ENCODE results near the gene TOMM7.
"Not testable (repeated sequence)": the region's sequence is repeated elsewhere in the genome, so short reads cannot be mapped to it uniquely, and the experiment has no call there.

Gene TOMM7

GRCh38 chr7:22842973-22843372 is 20.3 kb upstream of the TOMM7 start:
- Histone ChIP-seq H3K9ac (no peak overlapping the region), H3K36me3 (no peaks in the 10 kb centered on the region), H3K27ac (no peak overlapping the region), H3K4me1 (peaks cover 9% of the 10 kb centered on the region), H4K20me1 (no peaks in the 10 kb centered on the region), H3K27me3 (no peaks in the 10 kb centered on the region), H3K4me2 (no peak overlapping the region), H3K4me3 (no peak overlapping the region), H3K9me3 (no peaks in the 10 kb centered on the region)
- TF ChIP-seq Cebpa-rat (IDR thresholded peaks at IDR 0.05): no peak

- peaks cover 9% of the 10 kb centered on the region for H3K4me1 ChIP-seq
- peak overlapping the region; percentile 45 for H3K4me2 ChIP-seq
- no peak for TF ChIP-seq Cebpa-rat (IDR thresholded peaks at IDR 0.05)
- peak overlapping the region; percentile 52 for H3K27ac ChIP-seq
- no peak overlapping the region for H3K9ac ChIP-seq
- no peak overlapping the region for H3K4me3 ChIP-seq
- H3K27me3 ChIP-seq: no peaks in the 10 kb centered on the region
- H3K36me3 ChIP-seq: no peaks in the 10 kb centered on the region
- H4K20me1 ChIP-seq: no peaks in the 10 kb centered on the region
- H3K9me3 ChIP-seq: no peaks in the 10 kb centered on the region
Observed at GRCh38 chr7:22842383-22842941, 19.8 kb upstream of the TOMM7 start.

GRCh38 chr7:22841954-22842353 is 19.3 kb upstream of the TOMM7 start:
- Histone ChIP-seq H4K20me1 (no peaks in the 10 kb centered on the region), H3K4me2 (peak overlapping the region; percentile 45), H3K4me3 (no peak overlapping the region), H3K9ac (no peak overlapping the region), H3K4me1 (peaks cover 9% of the 10 kb centered on the region), H3K27ac (peak overlapping the region; percentile 52), H3K9me3 (no peaks in the 10 kb centered on the region), H3K36me3 (no peaks in the 10 kb centered on the region), H3K27me3 (no peaks in the 10 kb centered on the region)
- TF ChIP-seq Cebpa-rat (IDR thresholded peaks at IDR 0.05): no peak

- Histone ChIP-seq H3K27ac (no peak overlapping the region), H3K4me2 (no peak overlapping the region), H3K9ac (no peak overlapping the region), H4K20me1 (no peaks in the 10 kb centered on the region), H3K9me3 (no peaks in the 10 kb centered on the region), H3K4me1 (peaks cover 15% of the 10 kb centered on the region), H3K4me3 (no peak overlapping the region), H3K27me3 (no peaks in the 10 kb centered on the region), H3K36me3 (no peaks in the 10 kb centered on the region)
- TF ChIP-seq Cebpa-rat (IDR thresholded peaks at IDR 0.05): no peak
Observed at GRCh38 chr7:22837308-22837707, 14.7 kb upstream of the TOMM7 start.

GRCh38 chr7:22836506-22836905 is 13.9 kb upstream of the TOMM7 start:
- H3K27ac ChIP-seq, H3K27me3 ChIP-seq, H3K9ac ChIP-seq, H3K4me1 ChIP-seq, H4K20me1 ChIP-seq, H3K4me3 ChIP-seq, H3K36me3 ChIP-seq, H3K9me3 ChIP-seq, H3K4me2 ChIP-seq: not testable (repeated sequence)

- no peak overlapping the region for H3K4me3 ChIP-seq
- no peaks in the 10 kb centered on the region for H3K9me3 ChIP-seq
- H3K4me1 ChIP-seq: peaks cover 9% of the 10 kb centered on the region
- no peaks in the 10 kb centered on the region for H4K20me1 ChIP-seq
- no peak overlapping the region for H3K4me2 ChIP-seq
- no peak overlapping the region for H3K9ac ChIP-seq
- H3K27ac ChIP-seq: no peak overlapping the region
- no peak for TF ChIP-seq Cebpa-rat (IDR thresholded peaks at IDR 0.05)
- no peaks in the 10 kb centered on the region for H3K36me3 ChIP-seq
- H3K27me3 ChIP-seq: no peaks in the 10 kb centered on the region
Observed at GRCh38 chr7:22833957-22834356, 11.3 kb upstream of the TOMM7 start.

GRCh38 chr7:22833113-22833855 is 10.6 kb upstream of the TOMM7 start:
- H3K27me3 ChIP-seq: no peaks in the 10 kb centered on the region
- peaks cover 9% of the 10 kb centered on the region for H3K4me1 ChIP-seq
- TF ChIP-seq Cebpa-rat (IDR thresholded peaks at IDR 0.05): no peak
- no peak overlapping the region for H3K27ac ChIP-seq
- H3K4me2 ChIP-seq: no peak overlapping the region
- H3K36me3 ChIP-seq: no peaks in the 10 kb centered on the region
- H4K20me1 ChIP-seq: no peaks in the 10 kb centered on the region
- no peaks in the 10 kb centered on the region for H3K9me3 ChIP-seq
- no peak overlapping the region for H3K9ac ChIP-seq
- H3K4me3 ChIP-seq: no peak overlapping the region

- Histone ChIP-seq H3K36me3 (no peaks in the 10 kb centered on the region), H4K20me1 (no peaks in the 10 kb centered on the region), H3K4me2 (no peak overlapping the region), H3K4me3 (no peak overlapping the region), H3K9me3 (no peaks in the 10 kb centered on the region), H3K9ac (no peak overlapping the region), H3K27me3 (no peaks in the 10 kb centered on the region), H3K27ac (no peak overlapping the region), H3K4me1 (peaks cover 9% of the 10 kb centered on the region)
- TF ChIP-seq Cebpa-rat (IDR thresholded peaks at IDR 0.05): no peak
Observed at GRCh38 chr7:22832401-22832800, 9.8 kb upstream of the TOMM7 start.

- H3K27ac ChIP-seq: no peak overlapping the region
- H3K9ac ChIP-seq: no peak overlapping the region
- no peak overlapping the region for H3K4me3 ChIP-seq
- no peak overlapping the region for H3K4me2 ChIP-seq
- no peaks in the 10 kb centered on the region for H3K36me3 ChIP-seq
- H3K27me3 ChIP-seq: no peaks in the 10 kb centered on the region
- H4K20me1 ChIP-seq: no peaks in the 10 kb centered on the region
- no peak for TF ChIP-seq Cebpa-rat (IDR thresholded peaks at IDR 0.05)
- no peaks in the 10 kb centered on the region for H3K9me3 ChIP-seq
- peaks cover 9% of the 10 kb centered on the region for H3K4me1 ChIP-seq
Observed at GRCh38 chr7:22831602-22832305, 9.1 kb upstream of the TOMM7 start.

GRCh38 chr7:22827563-22827962 is 4.9 kb upstream of the TOMM7 start:
- no peaks in the 10 kb centered on the region for H3K27me3 ChIP-seq
- no peak overlapping the region for H3K27ac ChIP-seq
- H4K20me1 ChIP-seq: no peaks in the 10 kb centered on the region
- TF ChIP-seq Cebpa-rat (IDR thresholded peaks at IDR 0.05): no peak
- H3K36me3 ChIP-seq: no peaks in the 10 kb centered on the region
- H3K4me3 ChIP-seq: no peak overlapping the region
- no peaks in the 10 kb centered on the region for H3K9me3 ChIP-seq
- no peak overlapping the region for H3K9ac ChIP-seq
- H3K4me2 ChIP-seq: no peak overlapping the region
- H3K4me1 ChIP-seq: peaks cover 9% of the 10 kb centered on the region
